CD4-positive, alpha-beta T cell treated with Interferon alpha-2 for 1 hour (primary cell): ENCODE measurements around the gene FBXO17.
A peak's percentile ranks its signal among the peaks of the same experiment; 100 is the strongest.

Experiments used
- DNase-seq, 2 donors: peaks; one replicate each; pipeline ENCODE4 v3.0.0-alpha.2; 2020 to 2022

The FBXO17 gene

DNA sequence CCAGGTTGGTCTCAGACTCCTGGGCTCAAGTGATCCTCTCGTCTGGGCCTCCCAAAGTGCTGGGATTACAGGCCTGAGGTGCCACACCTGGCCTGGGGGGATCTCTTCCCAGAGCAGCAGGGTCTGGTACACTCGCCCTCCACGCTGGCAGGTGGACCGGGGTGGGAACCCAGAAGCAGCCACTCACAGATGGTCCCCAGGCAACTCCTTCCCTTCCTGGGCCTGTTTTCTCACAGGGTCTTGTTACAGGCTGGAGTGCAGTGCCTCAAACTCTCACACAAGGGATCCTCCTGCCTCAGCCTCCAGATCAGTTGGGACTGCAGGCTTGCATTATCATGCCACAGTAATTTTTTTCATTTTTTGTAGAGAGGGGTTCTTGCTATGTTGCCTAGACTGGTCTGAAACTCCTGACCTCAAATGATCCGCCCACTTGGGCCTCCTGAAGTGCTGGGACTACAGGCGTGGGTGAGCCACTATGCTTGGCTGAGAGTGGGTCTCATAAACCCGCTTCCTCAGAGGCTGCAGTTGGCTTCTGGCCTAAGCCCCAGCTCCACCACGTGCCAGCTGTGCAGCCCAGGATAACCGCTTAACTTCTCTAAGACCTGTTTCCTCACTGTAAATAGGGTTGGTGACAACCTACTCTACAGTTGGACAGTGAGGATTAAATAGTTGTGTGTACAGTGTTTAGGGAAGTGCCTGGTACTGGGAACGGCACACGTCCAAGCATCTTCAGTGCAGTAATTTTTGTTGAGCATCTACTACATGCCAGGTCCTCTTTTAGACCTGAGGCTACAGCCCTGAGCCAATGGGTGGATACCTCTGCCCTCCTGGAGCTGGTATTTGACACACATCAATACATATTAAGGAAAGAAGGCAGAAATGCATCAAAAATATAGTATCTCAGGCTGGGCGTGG, 62.7 kb downstream of the FBXO17 start:
- no peak for DNase-seq

DNA sequence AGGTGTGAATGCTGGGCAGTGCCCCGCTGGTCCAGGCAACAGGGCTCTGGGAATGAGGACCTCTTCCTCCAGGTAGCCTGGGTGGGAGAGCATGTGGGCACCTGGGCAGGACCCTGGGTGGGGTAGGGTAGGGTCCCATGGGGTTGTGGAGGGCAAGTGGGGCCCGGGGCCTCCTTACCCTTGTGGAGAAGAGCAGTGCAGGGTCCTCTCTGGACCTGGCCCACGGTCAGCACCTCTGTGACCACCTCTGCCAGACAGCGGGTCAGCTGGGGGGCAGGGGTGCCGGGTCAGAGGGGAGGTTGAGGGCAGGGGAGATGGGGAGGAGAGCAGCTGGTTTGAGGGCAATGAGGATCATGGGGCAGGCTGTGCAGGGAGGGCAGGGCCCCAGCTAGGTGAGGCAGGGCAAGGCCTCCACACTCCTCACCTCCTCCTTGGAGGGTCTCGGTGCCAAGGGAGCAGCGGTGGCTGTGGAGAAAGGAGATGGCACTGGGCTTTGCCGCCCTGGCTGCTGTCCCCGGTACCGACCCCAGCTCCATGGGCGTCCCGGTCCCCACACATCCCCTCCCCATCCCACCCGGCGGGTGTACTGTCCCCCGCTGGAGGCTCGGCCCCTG, 64.0 kb downstream of the FBXO17 start:
- DNase-seq = no peak

DNA sequence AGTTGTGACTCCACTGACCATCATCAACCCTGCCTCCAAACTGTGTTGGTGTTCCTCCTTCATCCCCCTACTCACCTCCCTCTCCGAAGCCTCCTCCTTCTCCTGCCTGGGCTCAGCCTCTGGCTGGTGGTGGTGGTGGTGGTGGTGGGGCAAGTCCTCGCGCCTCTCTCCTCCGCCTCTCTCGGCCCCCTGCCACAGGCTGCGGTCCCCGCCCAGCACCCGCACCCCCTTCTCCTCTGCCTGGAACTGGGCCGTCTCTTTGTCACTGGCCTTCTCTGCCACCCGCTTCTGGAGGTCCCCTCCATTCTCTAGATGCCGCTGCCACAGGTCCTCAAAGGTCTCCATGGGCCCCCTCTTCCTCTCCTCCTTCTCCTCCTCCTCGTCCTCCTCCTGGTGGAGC, 65.1 kb downstream of the FBXO17 start:
- DNase-seq = no peak

DNA sequence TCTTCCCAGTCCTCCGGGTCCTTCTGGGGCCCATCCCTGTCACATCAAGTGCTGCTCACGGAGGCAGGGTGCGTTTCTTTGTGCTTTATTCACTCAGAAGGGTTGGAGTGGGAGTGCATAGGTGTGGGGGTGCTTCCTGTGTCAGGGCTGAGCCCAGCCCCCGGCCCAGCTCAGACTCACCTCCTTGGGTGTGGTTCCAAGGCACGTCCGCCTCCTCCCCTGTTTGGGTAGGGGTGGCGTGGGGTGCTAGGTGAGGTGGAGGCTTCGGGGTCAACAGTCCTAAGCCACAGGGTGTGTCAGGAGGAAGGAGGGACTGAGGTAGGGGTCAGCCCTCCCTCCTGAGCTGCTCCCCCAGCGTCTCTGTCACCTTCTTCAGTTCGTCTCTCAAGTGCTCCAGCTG, 66.6 kb downstream of the FBXO17 start:
- no peak for DNase-seq

DNA sequence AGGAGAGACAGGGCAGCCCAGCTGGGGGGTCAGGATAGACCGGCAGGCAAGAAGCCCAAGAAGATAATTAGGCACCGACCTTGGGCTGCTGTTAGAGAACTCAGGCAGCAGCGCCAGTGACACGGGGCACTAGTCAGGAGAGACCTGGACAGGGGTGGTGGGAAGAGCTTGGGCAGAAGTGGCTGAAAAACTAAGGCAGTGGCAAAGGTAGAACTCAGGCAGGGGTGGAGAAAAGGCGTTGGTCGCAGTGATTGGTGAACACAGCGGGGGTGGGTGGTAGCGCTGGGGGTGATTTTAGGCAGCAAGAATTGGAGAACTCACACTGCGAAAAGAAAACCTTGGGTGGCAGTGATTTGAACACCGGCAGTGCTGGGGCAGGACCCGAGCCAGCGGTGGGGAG, 67.9 kb downstream of the FBXO17 start:
- no peak for DNase-seq

DNA sequence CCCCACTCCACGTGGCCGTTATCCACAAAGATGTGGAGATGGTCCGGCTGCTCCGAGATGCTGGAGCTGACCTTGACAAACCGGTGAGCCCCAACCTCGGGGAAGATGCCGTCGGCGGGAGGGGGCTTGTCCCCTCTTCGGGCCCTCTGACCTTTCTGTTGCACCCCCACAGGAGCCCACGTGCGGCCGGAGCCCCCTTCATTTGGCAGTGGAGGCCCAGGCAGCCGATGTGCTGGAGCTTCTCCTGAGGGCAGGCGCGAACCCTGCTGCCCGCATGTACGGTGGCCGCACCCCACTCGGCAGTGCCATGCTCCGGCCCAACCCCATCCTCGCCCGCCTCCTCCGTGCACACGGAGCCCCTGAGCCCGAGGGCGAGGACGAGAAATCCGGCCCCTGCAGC, 68.3 kb downstream of the FBXO17 start:
- DNase-seq = no peak

DNA sequence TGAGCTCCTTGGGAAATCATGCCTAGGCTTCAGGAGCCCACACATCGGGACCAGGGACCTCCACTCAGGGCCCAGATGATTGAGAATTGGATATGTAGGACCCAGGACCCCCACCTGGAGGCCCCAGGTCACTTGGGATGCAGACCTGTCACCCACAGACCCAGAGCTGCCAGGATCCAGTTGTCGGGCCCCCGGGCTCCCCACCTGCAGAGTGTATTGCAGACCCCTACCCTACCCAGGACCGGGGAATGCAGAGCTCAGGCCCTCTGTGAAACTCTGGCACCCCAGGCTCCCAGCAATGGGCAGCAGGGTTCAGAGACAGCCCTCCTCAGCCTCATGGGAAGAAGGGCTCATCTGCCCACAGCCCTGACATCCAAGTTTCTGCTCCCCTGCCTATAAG, 69.9 kb downstream of the FBXO17 start:
- DNase-seq = no peak

DNA sequence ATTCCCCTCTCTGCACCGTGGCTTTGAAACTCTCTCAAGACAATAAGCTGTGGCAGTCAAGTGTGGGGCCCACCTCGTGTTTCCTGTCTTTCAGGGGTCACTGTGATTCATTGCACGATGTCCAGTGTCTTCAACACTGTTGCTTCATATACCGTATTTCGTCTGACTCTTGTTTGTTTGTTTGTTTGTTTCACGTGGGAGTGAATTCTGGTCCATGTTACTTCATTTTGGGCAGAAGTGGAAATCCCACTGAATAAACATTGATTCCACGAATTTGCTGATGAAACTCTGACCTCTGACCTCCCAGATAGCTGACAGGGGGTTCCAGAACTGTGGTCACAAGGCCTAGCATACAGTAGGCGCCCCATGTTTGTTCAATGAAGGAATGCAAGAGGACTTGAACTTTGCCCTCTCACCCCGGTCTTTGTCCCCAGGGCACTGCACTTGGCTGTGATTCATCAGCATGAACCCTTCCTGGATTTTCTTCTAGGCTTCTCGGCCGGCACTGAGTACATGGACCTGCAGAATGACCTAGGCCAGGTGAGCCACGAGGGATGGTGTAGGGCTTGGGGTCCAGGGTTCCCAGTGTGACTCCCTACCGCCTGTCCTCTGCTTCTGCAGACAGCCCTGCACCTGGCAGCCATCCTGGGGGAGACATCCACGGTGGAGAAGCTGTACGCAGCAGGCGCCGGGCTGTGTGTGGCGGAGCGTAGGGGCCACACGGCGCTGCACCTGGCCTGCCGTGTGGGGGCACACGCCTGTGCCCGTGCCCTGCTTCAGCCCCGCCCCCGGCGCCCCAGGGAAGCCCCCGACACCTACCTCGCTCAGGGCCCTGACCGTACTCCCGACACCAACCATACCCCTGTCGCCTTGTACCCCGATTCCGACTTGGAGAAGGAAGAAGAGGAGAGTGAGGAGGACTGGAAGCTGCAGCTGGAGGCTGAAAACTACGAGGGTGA, 70.7 kb downstream of the FBXO17 start:
- DNase-seq = no peak

DNA sequence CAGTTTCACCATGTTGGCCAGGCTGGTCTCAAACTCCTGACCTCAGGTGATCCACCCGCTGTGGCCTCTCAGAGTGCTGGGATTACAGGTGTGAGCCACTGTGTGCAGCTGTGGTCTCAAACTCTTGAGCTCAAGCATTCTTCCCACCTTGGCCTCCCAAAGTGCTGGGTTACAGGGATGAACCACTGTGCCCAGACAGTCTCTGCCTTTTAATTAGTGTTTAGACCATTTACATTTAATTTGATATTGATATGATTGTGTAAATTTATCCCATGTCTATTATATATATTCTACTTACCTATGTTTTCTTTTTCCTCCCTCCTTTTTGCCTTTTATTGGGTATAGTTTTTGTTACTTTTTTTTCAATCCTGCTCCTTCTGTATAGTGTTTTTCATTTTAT, 73.9 kb downstream of the FBXO17 start:
- no peak for DNase-seq

DNA sequence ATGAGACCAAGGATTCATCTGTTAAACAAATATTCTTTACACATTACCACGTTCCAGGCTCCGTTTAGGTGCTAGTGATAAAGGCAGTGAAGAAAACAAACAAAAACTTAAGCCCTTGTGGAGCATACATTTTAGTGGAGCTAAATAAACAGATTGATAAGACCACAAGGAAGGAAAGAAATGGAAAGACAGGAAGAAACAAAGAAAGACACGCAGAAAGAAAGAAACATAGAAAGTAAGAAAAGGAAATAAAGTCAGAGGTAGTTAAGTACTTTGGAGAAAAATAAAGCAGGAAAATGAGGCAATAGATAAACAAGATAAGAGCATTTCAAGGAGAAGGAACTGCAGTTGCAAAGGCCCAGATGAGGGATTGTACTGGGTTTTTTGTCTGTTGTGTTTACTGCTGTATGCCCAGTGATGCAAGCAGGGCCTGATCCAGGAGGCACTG, 74.8 kb downstream of the FBXO17 start:
- DNase-seq = no peak

DNA sequence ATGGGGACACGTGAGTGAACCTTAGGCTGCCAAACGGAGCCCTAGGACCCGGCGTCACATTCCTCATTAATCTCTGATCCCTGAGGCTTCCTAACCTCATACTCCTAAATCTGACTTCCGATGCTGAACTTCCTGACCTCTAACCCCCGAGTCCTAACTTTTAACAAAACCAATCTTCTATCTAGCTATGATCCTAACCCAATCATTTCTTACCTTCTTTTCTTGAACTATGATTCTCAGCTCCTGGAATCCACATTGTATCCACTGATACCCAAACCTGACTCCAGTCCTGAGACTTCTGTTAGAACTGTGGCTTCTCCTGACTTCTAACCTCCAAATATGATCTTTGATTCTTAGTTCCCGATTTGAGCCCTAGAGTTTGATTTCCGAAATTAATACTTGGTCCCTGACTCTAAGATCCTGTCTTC, 75.3 kb downstream of the FBXO17 start:
- DNase-seq = no peak

DNA sequence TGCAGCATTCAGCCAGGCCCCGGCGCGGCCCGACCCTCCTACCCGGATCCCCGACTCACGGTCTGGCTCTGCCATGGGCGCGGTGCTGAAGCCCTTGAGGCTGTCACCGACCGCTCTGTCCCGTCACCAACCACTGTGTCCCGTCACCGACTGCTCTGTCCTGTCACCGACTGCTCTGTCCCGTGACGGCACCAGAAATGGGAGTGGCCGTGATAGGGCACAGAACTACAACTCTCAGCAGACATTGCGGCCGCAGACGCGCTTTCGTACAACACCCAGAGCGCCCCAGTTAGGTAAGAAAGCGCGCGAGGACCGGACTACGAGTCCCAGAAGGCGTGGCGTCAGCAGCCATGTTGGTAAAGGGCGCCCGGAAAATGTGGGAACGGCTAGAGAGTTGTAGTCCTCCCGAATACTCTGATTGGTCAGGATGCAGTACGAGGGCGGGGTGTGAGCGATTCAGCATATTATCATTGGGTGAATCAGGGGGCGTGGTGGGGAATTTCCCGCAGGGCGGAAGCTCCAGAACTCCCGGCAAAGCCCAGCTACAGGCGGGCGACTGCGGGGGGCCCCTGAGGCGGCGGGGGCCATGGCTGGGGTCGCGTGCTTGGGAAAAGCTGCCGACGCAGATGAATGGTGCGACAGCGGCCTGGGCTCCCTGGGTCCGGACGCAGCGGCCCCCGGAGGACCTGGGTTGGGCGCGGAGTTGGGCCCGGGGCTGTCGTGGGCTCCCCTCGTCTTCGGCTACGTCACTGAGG, 75.9 kb downstream of the FBXO17 start, which contains the start of the genes NFKBIB and SIRT2:
Gene NFKBIB (plus strand): TSS at position 523 of the 755 bp plus-strand sequence. CDS start 64 bp downstream, at position 587.
Gene SIRT2 (minus strand): TSS at position 172 of the 755 bp plus-strand sequence. CDS start 97 bp downstream, at position 75.
- peak; percentile 100 for DNase-seq

DNA sequence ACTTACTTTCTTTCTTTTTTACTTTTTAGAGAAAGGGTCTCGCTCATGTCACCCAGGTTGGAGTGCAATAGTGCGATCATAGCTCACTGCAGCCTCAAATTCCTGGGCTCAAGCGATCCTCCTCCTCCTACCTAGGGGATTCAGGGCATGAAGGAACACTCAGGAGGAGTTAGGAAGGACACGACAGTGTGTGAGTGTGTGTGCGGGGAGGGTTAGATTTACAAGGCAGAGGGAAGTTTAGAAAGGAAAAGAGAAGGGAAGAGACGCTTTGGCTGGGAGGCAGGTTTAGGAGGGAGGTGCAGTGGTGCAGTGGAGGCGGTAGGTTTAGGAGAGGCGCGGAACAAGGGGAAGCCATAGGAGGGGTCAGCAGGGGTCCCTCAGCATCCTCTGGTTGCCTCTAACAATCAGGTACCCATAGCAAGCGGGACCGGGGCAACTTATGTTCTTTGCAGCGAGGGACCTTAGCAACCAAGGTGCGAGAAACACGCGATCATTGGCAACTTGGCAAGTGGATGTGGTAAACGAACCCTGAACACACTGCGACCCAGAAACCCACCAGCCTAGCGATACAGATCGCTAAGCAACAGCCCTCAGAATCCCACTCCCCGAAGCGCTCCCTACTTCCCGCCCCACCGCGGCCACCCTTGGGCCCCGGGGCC, 76.6 kb downstream of the FBXO17 start:
- no peak for DNase-seq

DNA sequence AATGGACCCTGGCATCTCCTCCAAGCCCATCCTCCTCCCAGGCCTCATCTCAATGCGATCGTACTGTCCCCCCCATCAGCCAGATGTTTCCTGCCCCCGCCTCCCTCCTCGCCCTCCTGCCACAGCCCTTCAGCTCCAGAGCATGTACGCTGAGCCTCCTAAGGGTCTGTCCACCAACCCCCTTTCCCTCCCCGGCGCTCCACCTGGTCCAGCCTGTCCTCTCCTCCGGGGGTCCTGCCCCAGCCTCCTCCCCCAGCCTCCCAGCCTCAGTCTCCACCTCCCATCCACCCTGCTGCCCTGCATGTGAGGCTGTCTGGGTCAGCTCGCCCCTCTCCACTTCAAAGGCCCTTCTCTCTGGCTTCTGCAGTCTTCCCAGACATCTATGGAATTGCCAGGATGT, 80.6 kb downstream of the FBXO17 start:
- no peak for DNase-seq

DNA sequence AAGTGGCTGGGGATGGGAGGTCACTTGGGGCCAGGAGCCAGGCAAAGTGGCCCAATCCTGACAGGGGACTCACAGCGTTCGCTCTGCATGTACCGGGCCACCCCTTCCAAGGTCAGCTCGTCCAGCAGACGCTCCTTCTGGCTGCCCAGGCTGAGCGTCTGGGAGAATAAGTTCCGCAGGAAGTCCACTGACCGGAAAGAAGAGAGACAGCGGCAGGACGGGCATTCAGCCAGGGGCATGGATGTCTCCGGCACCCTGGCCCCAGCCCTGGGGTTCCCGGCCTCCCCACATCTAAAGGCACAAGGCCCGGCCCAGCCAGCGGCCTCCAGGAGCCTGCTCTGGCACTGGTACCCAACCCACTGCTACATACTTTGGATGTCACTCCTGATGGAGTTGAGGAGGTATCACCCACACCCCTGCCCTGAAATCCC, 82.2 kb downstream of the FBXO17 start:
- no peak for DNase-seq

DNA sequence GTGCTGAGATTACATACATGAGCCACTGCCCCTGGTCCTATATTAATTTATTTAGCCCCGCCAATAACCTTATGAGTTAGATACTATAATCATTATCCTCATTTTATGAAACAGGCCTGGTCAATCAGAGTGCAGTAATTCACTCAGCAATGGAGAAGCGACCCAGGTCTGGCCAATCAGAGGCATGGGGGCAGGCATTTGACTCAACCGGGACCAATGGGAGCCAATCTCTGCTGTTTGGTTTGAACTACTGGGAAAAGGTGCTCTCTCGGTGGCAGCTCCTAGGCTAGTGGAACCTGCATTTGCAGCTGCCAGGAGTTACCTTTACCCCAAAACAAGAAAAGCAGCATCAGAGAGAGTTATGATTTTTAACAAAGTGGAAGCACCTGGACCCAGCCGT, 82.7 kb downstream of the FBXO17 start:
- no peak for DNase-seq

DNA sequence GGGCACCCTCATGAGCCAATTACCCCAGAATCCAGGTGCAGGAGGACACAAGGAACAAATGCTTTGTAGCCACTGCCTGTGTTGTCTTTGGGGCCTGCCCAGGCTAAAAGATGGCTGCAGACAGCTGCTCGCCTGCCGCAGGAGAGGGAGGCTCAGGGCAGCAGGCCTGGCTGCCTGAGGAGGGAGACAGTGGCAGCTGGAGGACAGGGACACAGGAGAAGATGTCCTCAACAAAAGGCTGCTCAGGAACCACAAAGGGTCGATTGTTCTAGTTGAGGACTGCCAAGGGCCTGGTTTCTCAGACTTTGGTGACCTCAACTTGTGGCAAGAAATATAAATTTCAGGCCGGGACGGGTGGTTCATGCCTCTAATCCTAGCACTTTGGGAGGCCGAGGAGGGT, 83.8 kb downstream of the FBXO17 start:
- no peak for DNase-seq
